Thyroid gland (tissue), 4 donors: ENCODE data around the gene SLC16A8. TPM values are rescaled to one million over a fixed set of nuclear protein-coding genes. Genes with fewer than 3 reads are reported as not detected.

Experiments
- DNase-seq, 2 donors: peaks; one replicate each; pipeline ENCODE4 v3.0.0-alpha.2; 2019
- H3K27ac ChIP-seq, 3 donors: fragments of 200-600 bp; sonication (generic); 1 replicate in 2 of 3; 2 replicates in 1 of 3; pipeline ENCODE4 v1.5.1; 2016 to 2019; ENCODE audit warnings: mild to moderate bottlenecking in 1 of 3, moderate library complexity in 1 of 3
- H3K27me3 ChIP-seq: fragments of 200-600 bp; sonication (generic); one replicate; pipeline ENCODE4 v1.5.1; 2019
- H3K36me3 ChIP-seq, 2 donors: fragments of 200-600 bp; sonication (generic); one replicate each; pipeline ENCODE4 v1.5.1; 2016 to 2019
- H3K4me1 ChIP-seq, 2 donors: fragments of 200-600 bp; sonication (generic); one replicate each; pipeline ENCODE4 v1.5.1; 2017 to 2019
- H3K4me3 ChIP-seq, 3 donors: fragments of 200-600 bp; sonication (generic); replicated peaks in 1 of 3; 1 replicate in 2 of 3; 2 replicates in 1 of 3; pipeline ENCODE4 v1.5.1; 2016; ENCODE audit warnings: mild to moderate bottlenecking in 1 of 3
- H3K9me3 ChIP-seq: fragments of 200-600 bp; sonication (generic); one replicate; pipeline ENCODE4 v1.5.1; 2017
- POLR2A ChIP-seq, 2 donors: fragments of 450-650 bp; IDR thresholded peaks; one replicate each; pipeline ENCODE4 v1.6.1; 2017; ENCODE audit warnings: antibody characterized with exemption in 2 of 2, mild to moderate bottlenecking in 2 of 2, moderate library complexity in 1 of 2
- WGBS, 2 donors: methylation state at CpG; one replicate each; pipeline ENCODE4 v1.1.5; 2017; 5-methylcytosine and 5-hydroxymethylcytosine counted together
- intact Hi-C: fragments of 100-400 bp; cut with DNase I; formaldehyde crosslinking; loops from one replicate; pipeline ENCODE4 v1.15.1; 2023
- total RNA-seq, 4 donors: library from RNA; depleted of rRNA; stranded (reverse); fragments of >200 nt; gene quantifications; one replicate each; pipeline ENCODE4 v1.2.3, GENCODE V29; 2016
- TF ChIP-seq, protein P1 (sequence below), 6 experiments: fragments of 200-600 bp in 3 of 6; fragments of 450-650 bp in 3 of 6; sonication (generic) in 3 of 6; IDR thresholded peaks; one replicate each; pipeline ENCODE4 v1.5.1; 2016 to 2019; ENCODE audit warnings: antibody characterized with exemption in 6 of 6, mild to moderate bottlenecking in 2 of 6, inconsistent platforms in 1 of 6, moderate library complexity in 1 of 6

SLC16A8 gene, protein sequence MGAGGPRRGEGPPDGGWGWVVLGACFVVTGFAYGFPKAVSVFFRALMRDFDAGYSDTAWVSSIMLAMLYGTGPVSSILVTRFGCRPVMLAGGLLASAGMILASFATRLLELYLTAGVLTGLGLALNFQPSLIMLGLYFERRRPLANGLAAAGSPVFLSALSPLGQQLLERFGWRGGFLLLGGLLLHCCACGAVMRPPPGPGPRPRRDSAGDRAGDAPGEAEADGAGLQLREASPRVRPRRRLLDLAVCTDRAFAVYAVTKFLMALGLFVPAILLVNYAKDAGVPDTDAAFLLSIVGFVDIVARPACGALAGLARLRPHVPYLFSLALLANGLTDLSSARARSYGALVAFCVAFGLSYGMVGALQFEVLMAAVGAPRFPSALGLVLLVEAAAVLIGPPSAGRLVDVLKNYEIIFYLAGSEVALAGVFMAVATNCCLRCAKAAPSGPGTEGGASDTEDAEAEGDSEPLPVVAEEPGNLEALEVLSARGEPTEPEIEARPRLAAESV
- total RNA-seq, result 1 to 10 TPM in 1 of 4 donors, under 1 TPM in 1, not detected in 2; 0.88 to 1.0 TPM

GRCh38 chr22:38083931-38084631, at the start of gene SLC16A8:
SLC16A8 (minus strand) TSS chr22:38084184; CDS start chr22:38082873, 1,311 bp downstream.
- no peak for DNase-seq
- intact Hi-C loops, result no loop called here
- no peaks in the 10 kb centered on the region for H3K36me3 ChIP-seq
- 71 to 77% methylated on average over 5 to 14 of the region's 16 CpGs for WGBS, 2 donors
- TF ChIP-seq, protein P1, sequence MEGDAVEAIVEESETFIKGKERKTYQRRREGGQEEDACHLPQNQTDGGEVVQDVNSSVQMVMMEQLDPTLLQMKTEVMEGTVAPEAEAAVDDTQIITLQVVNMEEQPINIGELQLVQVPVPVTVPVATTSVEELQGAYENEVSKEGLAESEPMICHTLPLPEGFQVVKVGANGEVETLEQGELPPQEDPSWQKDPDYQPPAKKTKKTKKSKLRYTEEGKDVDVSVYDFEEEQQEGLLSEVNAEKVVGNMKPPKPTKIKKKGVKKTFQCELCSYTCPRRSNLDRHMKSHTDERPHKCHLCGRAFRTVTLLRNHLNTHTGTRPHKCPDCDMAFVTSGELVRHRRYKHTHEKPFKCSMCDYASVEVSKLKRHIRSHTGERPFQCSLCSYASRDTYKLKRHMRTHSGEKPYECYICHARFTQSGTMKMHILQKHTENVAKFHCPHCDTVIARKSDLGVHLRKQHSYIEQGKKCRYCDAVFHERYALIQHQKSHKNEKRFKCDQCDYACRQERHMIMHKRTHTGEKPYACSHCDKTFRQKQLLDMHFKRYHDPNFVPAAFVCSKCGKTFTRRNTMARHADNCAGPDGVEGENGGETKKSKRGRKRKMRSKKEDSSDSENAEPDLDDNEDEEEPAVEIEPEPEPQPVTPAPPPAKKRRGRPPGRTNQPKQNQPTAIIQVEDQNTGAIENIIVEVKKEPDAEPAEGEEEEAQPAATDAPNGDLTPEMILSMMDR (IDR thresholded peaks at IDR 0.05), result no peak
- TF ChIP-seq POLR2A (IDR thresholded peaks at IDR 0.05), result no peak
- H3K27ac ChIP-seq, result no peak within 1 kb of the TSS
- peaks cover 4% of the 10 kb centered on the region for H3K27me3 ChIP-seq
- no peaks in the 10 kb centered on the region for H3K9me3 ChIP-seq
- H3K4me3 ChIP-seq, result no peak within 1 kb of the TSS
- H3K4me1 ChIP-seq, result peaks cover 12 to 33% of the 10 kb centered on the region in 2 donors

- H3K27ac ChIP-seq, result no peak overlapping the region
- H3K4me3 ChIP-seq, result no peak overlapping the region
- H3K36me3 ChIP-seq, result peaks cover 0 to 5% of the 10 kb centered on the region in 2 donors
- H3K27me3 ChIP-seq, result no peaks in the 10 kb centered on the region
- no peak for DNase-seq
- no peak for TF ChIP-seq POLR2A (IDR thresholded peaks at IDR 0.05)
- TF ChIP-seq, protein P1 (IDR thresholded peaks at IDR 0.05), result no peak
- intact Hi-C loops, result no loop called here
- H3K9me3 ChIP-seq, result no peaks in the 10 kb centered on the region
- no peaks in the 10 kb centered on the region for H3K4me1 ChIP-seq
- 90 to 97% methylated on average over 2 to 4 of the region's 4 CpGs for whole genome bisulfite sequencing, 2 donors
Observed at GRCh38 chr22:38133331-38133730, 49.3 kb upstream of the SLC16A8 start.

GRCh38 chr22:38132794-38133193, 48.8 kb upstream of the SLC16A8 start:
- Histone ChIP-seq H3K27me3 (no peaks in the 10 kb centered on the region), H3K9me3 (no peaks in the 10 kb centered on the region), H3K36me3 (no peaks in the 10 kb centered on the region), H3K4me3 (no peak overlapping the region), H3K4me1 (no peaks in the 10 kb centered on the region), H3K27ac (no peak overlapping the region)
- intact Hi-C loops, result no loop called here
- DNase-seq, result no peak
- TF ChIP-seq, protein P1 (IDR thresholded peaks at IDR 0.05), result no peak
- TF ChIP-seq POLR2A (IDR thresholded peaks at IDR 0.05), result no peak
- 95 to 100% methylated on average over 5 to 28 of the region's 28 CpGs for WGBS, 2 donors

DNA sequence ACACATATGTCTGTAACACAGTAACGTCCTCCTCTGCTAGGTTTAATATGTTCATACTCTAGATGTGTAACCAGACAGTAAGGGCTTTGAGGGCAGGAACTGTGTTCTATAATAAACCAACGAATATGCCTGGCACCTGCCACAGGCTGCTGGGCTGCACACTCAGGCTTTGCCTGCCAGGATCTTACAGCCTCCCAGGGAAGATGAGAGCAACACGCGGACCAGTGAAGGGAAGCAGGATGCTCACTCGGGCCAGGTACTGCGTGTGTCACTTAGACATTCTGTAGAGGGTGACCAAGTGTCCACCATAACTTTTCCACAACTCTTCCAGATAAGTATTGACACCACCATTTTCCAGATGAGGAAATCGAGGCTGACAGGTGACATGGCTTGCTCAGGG, 48.2 kb upstream of the SLC16A8 start:
- Histone ChIP-seq H3K36me3 (no peaks in the 10 kb centered on the region), H3K4me1 (no peaks in the 10 kb centered on the region), H3K4me3 (no peak overlapping the region), H3K27ac (no peak overlapping the region), H3K9me3 (no peaks in the 10 kb centered on the region), H3K27me3 (no peaks in the 10 kb centered on the region)
- TF ChIP-seq POLR2A (IDR thresholded peaks at IDR 0.05), result no peak
- TF ChIP-seq, protein P1 (IDR thresholded peaks at IDR 0.05), result no peak
- whole genome bisulfite sequencing, 2 donors, result 90 to 97% methylated on average over 4 to 7 of the region's 7 CpGs
- no peak for DNase-seq
- intact Hi-C loops, result no loop called here
